Naive thymus-derived CD4-positive, alpha-beta T cell (primary cell): Measurements from ENCODE around the gene TMEM132A. TPM values are rescaled to one million over a fixed set of nuclear protein-coding genes. Genes with fewer than 3 reads are reported as not detected.
A peak's percentile ranks its signal among the peaks of the same experiment; 100 is the strongest.

Experiments used
- ATAC-seq: fragments of 150-1000 bp; cut with Tn5 transposase; 2 replicates; pipeline ENCODE4 v1.10.0; 2021; ENCODE audit warnings: mild to moderate bottlenecking, moderate library complexity
- CTCF ChIA-PET: fragments of 350-600 bp; sonication (Branson Sonifier 250); formaldehyde crosslinking; loops from one replicate; lab custom pipeline; 2021; ENCODE audit warnings: antibody characterized with exemption; lab: Charles Lee
- POLR2A ChIA-PET: fragments of 350-600 bp; sonication (Branson Sonifier 250); formaldehyde crosslinking; loops from one replicate; lab custom pipeline; 2021; ENCODE audit warnings: antibody characterized with exemption, inconsistent platforms; lab: Charles Lee
- DNase-seq, 9 donors: peaks; one replicate each; pipeline versions ENCODE4 v3.0.0 to v3.0.0-alpha.2; 2020 to 2022; ENCODE audit warnings: mixed read lengths in 1 of 9
- H3K27ac ChIP-seq: one replicate; pipeline ENCODE4 v1.7.0; 2013; ENCODE audit warnings: mild to moderate bottlenecking, low read depth, low read length, moderate library complexity
- H3K27me3 ChIP-seq, 2 donors: one replicate each; pipeline ENCODE4 v1.7.0; 2013; ENCODE audit warnings: low read length in 2 of 2, mild to moderate bottlenecking in 2 of 2, moderate library complexity in 2 of 2; ENCODE audit not compliant: control insufficient read depth in 2 of 2, insufficient read depth in 2 of 2
- H3K36me3 ChIP-seq, 3 experiments: 1 replicate in 2 of 3; 2 replicates in 1 of 3; pipeline ENCODE4 v1.7.0; 2013; ENCODE audit warnings: low read length in 3 of 3, mild to moderate bottlenecking in 3 of 3, moderate library complexity in 1 of 3; ENCODE audit not compliant: insufficient read depth in 3 of 3, control insufficient read depth in 2 of 3
- H3K4me1 ChIP-seq, 2 donors: one replicate each; pipeline ENCODE4 v1.7.0; 2013; ENCODE audit warnings: low read length in 2 of 2, mild to moderate bottlenecking in 2 of 2, moderate library complexity in 1 of 2; ENCODE audit not compliant: control insufficient read depth in 2 of 2, insufficient read depth in 2 of 2
- H3K4me3 ChIP-seq: 2 replicates; pipeline ENCODE4 v1.7.0; 2013; ENCODE audit warnings: mild to moderate bottlenecking, low read length
- H3K9me3 ChIP-seq, 3 experiments: 1 replicate in 2 of 3; 2 replicates in 1 of 3; pipeline ENCODE4 v1.7.0; 2013; ENCODE audit warnings: low read length in 3 of 3; ENCODE audit not compliant: control insufficient read depth in 2 of 3
- H3K27ac Mint-ChIP-seq, 9 donors: one replicate each; pipeline ENCODE4 v1.8.0; 2020 to 2022; ENCODE audit warnings: mixed read lengths in 9 of 9, mild to moderate bottlenecking in 8 of 9, moderate library complexity in 5 of 9, inconsistent platforms in 2 of 9
- H3K27me3 Mint-ChIP-seq, 5 donors: one replicate each; pipeline ENCODE4 v1.8.0; 2021 to 2022; ENCODE audit warnings: mixed read lengths in 5 of 5, mild to moderate bottlenecking in 1 of 5
- H3K36me3 Mint-ChIP-seq, 5 donors: one replicate each; pipeline ENCODE4 v1.8.0; 2020 to 2022; ENCODE audit warnings: mixed read lengths in 5 of 5, mild to moderate bottlenecking in 3 of 5, inconsistent platforms in 1 of 5
- H3K4me1 Mint-ChIP-seq, 7 donors: one replicate each; pipeline ENCODE4 v1.8.0; 2020 to 2022; ENCODE audit warnings: mixed read lengths in 7 of 7, mild to moderate bottlenecking in 3 of 7, inconsistent platforms in 1 of 7
- H3K4me3 Mint-ChIP-seq, 10 donors: one replicate each; pipeline ENCODE4 v1.8.0; 2020 to 2022; ENCODE audit warnings: mild to moderate bottlenecking in 10 of 10, mixed read lengths in 10 of 10, moderate library complexity in 6 of 10, inconsistent platforms in 2 of 10
- H3K9me3 Mint-ChIP-seq, 11 donors: one replicate each; pipeline ENCODE4 v1.8.0; 2020 to 2022; ENCODE audit warnings: mixed read lengths in 11 of 11, mild to moderate bottlenecking in 4 of 11, inconsistent platforms in 1 of 11, moderate library complexity in 1 of 11
- intact Hi-C, 2 donors: fragments of 100-400 bp; cut with micrococcal nuclease; formaldehyde crosslinking; loops; one replicate each; pipeline ENCODE4 v1.15.1; 2023
- polyA plus RNA-seq, 2 donors: library from polyadenylated mRNA; unstranded; fragments of 300-500 nt; fragmentation: Illumina TruSeq; gene quantifications; one replicate each; pipeline ENCODE4 v1.2.3, GENCODE V29; 2021
- total RNA-seq, 6 experiments: library from RNA in 5 of 6; stranded (reverse) in 5 of 6; gene quantifications; 1 replicate in 5 of 6; 2 replicates in 1 of 6; pipeline ENCODE4 v1.2.3 and lab custom pipeline; 2021 to 2026

TMEM132A gene
- total and polyA plus RNA-seq, 7 experiments from 2014 or later, result 0.57 to 0.58 TPM; not detected in 5

DNA sequence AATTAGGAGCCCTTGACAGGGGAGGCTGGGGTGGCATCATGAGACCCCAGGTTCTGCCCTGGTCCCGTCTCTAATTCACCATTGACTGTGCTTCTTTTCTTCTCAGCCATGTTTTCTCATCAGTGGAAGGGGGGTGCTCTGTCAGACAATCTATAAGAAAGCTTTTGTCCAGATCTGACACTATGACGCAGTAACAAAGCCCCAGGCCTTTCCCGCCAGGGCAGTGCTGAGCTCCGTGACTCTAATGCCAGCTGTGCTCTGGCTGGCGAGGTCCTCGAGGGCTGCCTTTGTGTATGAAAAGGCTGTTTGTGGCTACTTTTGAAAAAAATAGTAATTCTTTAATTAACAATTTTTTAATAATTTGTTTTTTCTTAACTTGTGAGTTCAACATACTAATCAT, 50.5 kb downstream of the TMEM132A start:
- ChIA-PET CTCF (interaction anchor here (1.0 to 1.2 kb wide), 2 partner anchors 30 to 106 kb away, joined by 4 read pairs; no protein-coding TSS in a partner anchor), POLR2A (interaction anchor here (0.8 to 1.5 kb wide), 4 partner anchors 55 to 128 kb away, joined by 3 to 4 read pairs (median 4); no protein-coding TSS in a partner anchor)
- peak overlapping the region; percentile 92 to 98 (median 96) for H3K4me3 Mint-ChIP-seq
- H3K9me3 Mint-ChIP-seq, result peaks cover 0 to 1% (median 0%) of the 10 kb centered on the region in 11 donors
- peaks cover 33 to 65% (median 59%) of the 10 kb centered on the region in 7 donors for H3K4me1 Mint-ChIP-seq
- intact Hi-C loops, result no loop called here
- H3K27me3 ChIP-seq, result no peaks in the 10 kb centered on the region
- peaks cover 5 to 52% (median 40%) of the 10 kb centered on the region in 5 donors for H3K36me3 Mint-ChIP-seq
- H3K4me1 ChIP-seq, result peaks cover 56 to 59% of the 10 kb centered on the region in 2 donors
- peak overlapping the region; percentile 83 for H3K4me3 ChIP-seq
- H3K27ac Mint-ChIP-seq, result peak overlapping the region; percentile 91 to 99 (median 96)
- peaks cover 0 to 38% (median 4%) of the 10 kb centered on the region in 3 experiments for H3K36me3 ChIP-seq
- DNase-seq (no peak), ATAC-seq (no peak)
- H3K9me3 ChIP-seq, result no peaks in the 10 kb centered on the region
- peak overlapping the region; percentile 96 for H3K27ac ChIP-seq
- no peaks in the 10 kb centered on the region for H3K27me3 Mint-ChIP-seq

GRCh38 chr11:60977224-60977623, 53.0 kb downstream of the TMEM132A start:
- H3K27ac ChIP-seq, result peak overlapping the region; percentile 96
- H3K4me1 Mint-ChIP-seq, result peaks cover 27 to 73% (median 65%) of the 10 kb centered on the region in 7 donors
- H3K27me3 Mint-ChIP-seq, result no peaks in the 10 kb centered on the region
- ATAC-seq (no peak), DNase-seq (no peak)
- H3K27me3 ChIP-seq, result no peaks in the 10 kb centered on the region
- peak overlapping the region; percentile 38 for H3K4me3 ChIP-seq
- ChIA-PET CTCF (interaction anchor here (0.7 to 1.3 kb wide), 4 partner anchors 10 to 75 kb away, joined by 3 to 4 read pairs (median 4); no protein-coding TSS in a partner anchor), POLR2A (interaction anchor here (0.6 to 1.7 kb wide), 10 partner anchors 27 to 139 kb away, joined by 3 to 6 read pairs (median 3); no protein-coding TSS in a partner anchor)
- H3K4me1 ChIP-seq, result peaks cover 64 to 68% of the 10 kb centered on the region in 2 donors
- H3K36me3 Mint-ChIP-seq, result peaks cover 5 to 62% (median 41%) of the 10 kb centered on the region in 5 donors
- H3K9me3 Mint-ChIP-seq, result peaks cover 0 to 2% (median 0%) of the 10 kb centered on the region in 11 donors
- peak overlapping the region; percentile 79 to 98 (median 89) for H3K4me3 Mint-ChIP-seq
- peaks cover 7 to 43% (median 7%) of the 10 kb centered on the region in 3 experiments for H3K36me3 ChIP-seq
- no peaks in the 10 kb centered on the region for H3K9me3 ChIP-seq
- H3K27ac Mint-ChIP-seq, result peak overlapping the region; percentile 91 to 100 (median 94)
- intact Hi-C loops, result no loop called here

- H3K4me1 Mint-ChIP-seq, result peaks cover 30 to 79% (median 71%) of the 10 kb centered on the region in 7 donors
- CTCF ChIA-PET, result no interaction called here
- peak overlapping the region; percentile 79 to 98 (median 89) for H3K4me3 Mint-ChIP-seq
- DNase-seq (no peak), ATAC-seq (no peak)
- POLR2A ChIA-PET, result interaction anchor here (1.0 to 1.9 kb wide), 7 partner anchors 64 to 145 kb away, joined by 3 to 8 read pairs (median 5); no protein-coding TSS in a partner anchor
- intact Hi-C loops, result loop anchor here (1.0 to 2.0 kb wide), 3 partner anchors 8 to 71 kb away; no protein-coding TSS in a partner anchor
- peaks cover 0 to 2% (median 0%) of the 10 kb centered on the region in 11 donors for H3K9me3 Mint-ChIP-seq
- peak overlapping the region; percentile 96 for H3K27ac ChIP-seq
- peak overlapping the region; percentile 48 for H3K4me3 ChIP-seq
- H3K27ac Mint-ChIP-seq, result peak overlapping the region; percentile 91 to 100 (median 94)
- no peaks in the 10 kb centered on the region for H3K27me3 Mint-ChIP-seq
- peaks cover 7 to 37% (median 7%) of the 10 kb centered on the region in 3 experiments for H3K36me3 ChIP-seq
- no peaks in the 10 kb centered on the region for H3K27me3 ChIP-seq
- H3K4me1 ChIP-seq, result peaks cover 64 to 74% of the 10 kb centered on the region in 2 donors
- no peaks in the 10 kb centered on the region for H3K9me3 ChIP-seq
- peaks cover 5 to 63% (median 41%) of the 10 kb centered on the region in 5 donors for H3K36me3 Mint-ChIP-seq
These were observed 53.6 kb downstream of the TMEM132A start for GRCh38 chr11:60977836-60978235.

- H3K4me3 ChIP-seq, result peak overlapping the region; percentile 48
- peaks cover 34 to 87% (median 80%) of the 10 kb centered on the region in 7 donors for H3K4me1 Mint-ChIP-seq
These were observed 54.5 kb downstream of the TMEM132A start for GRCh38 chr11:60978546-60979380.

DNA sequence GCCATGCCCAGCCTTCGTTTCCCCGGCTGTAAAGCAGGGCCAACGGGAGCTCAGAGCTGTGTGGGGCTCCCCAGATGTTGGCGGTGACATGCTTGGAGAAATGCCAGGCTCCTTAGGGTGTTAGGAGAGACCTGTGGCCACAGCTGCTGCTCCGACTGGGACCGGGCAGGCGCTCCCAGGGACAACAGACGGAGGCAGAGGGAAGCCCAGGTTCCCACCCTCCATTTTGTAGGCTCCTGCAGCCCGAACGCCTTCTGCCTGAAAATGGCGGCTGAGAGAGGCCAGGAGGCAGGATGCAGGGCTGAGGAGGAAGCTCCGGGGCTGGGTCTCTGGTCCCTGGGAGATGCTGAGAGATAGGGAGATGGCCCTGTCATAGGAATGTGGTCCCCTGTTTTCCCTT, 57.3 kb downstream of the TMEM132A start:
- peaks cover 46 to 100% (median 93%) of the 10 kb centered on the region in 7 donors for H3K4me1 Mint-ChIP-seq
- no peak for DNase-seq

More at GRCh38 chr11:60978546-60979380, 54.5 kb downstream of the TMEM132A start:
- Mint-ChIP-seq H3K4me3 (peak overlapping the region; percentile 80 to 93 (median 86)), H3K9me3 (peaks cover 0 to 2% (median 0%) of the 10 kb centered on the region in 11 donors), H3K36me3 (peaks cover 9 to 65% (median 40%) of the 10 kb centered on the region in 5 donors), H3K27me3 (no peaks in the 10 kb centered on the region), H3K27ac (peak overlapping the region; percentile 91 to 100 (median 97))
- Histone ChIP-seq H3K4me1 (peaks cover 64 to 83% of the 10 kb centered on the region in 2 donors), H3K27me3 (no peaks in the 10 kb centered on the region), H3K9me3 (no peaks in the 10 kb centered on the region), H3K27ac (peak overlapping the region; percentile 96), H3K36me3 (peaks cover 7 to 33% (median 7%) of the 10 kb centered on the region in 3 experiments)
- ChIA-PET POLR2A (interaction anchor here (0.7 to 2.8 kb wide), 17 partner anchors 61 to 151 kb away, joined by 3 to 14 read pairs (median 4); no protein-coding TSS in a partner anchor), CTCF (interaction anchor here (0.8 to 2.0 kb wide), 2 partner anchors 10 to 40 kb away, joined by 3 to 7 read pairs; no protein-coding TSS in a partner anchor)
- intact Hi-C loops, result loop anchor here (1.0 to 2.0 kb wide), 3 partner anchors 8 to 70 kb away; no protein-coding TSS in a partner anchor
- DNase-seq (peak in 2 of 9 donors; percentile 56 to 79), ATAC-seq (peak; percentile 40)

More for the DNA sequence above, 57.3 kb downstream of the TMEM132A start:
- Mint-ChIP-seq H3K27ac (peak overlapping the region; percentile 91 to 100 (median 99)), H3K4me3 (peak overlapping the region; percentile 69 to 93 (median 85)), H3K9me3 (peaks cover 0 to 2% (median 0%) of the 10 kb centered on the region in 11 donors), H3K27me3 (no peaks in the 10 kb centered on the region), H3K36me3 (peaks cover 17 to 67% (median 44%) of the 10 kb centered on the region in 5 donors)
- H3K4me3 ChIP-seq, result peak overlapping the region; percentile 18
- peak overlapping the region; percentile 96 for H3K27ac ChIP-seq
- ChIA-PET CTCF (interaction anchor here (0.6 to 1.0 kb wide), 6 partner anchors 17 to 130 kb away, joined by 3 to 4 read pairs (median 3); no protein-coding TSS in a partner anchor), POLR2A (interaction anchor here (0.7 to 2.2 kb wide), 15 partner anchors 41 to 130 kb away, joined by 3 to 12 read pairs (median 4); no protein-coding TSS in a partner anchor)
- H3K27me3 ChIP-seq, result no peaks in the 10 kb centered on the region
- H3K4me1 ChIP-seq, result peaks cover 75 to 95% of the 10 kb centered on the region in 2 donors
- peaks cover 7 to 30% (median 7%) of the 10 kb centered on the region in 3 experiments for H3K36me3 ChIP-seq
- no peaks in the 10 kb centered on the region for H3K9me3 ChIP-seq
- no peak for ATAC-seq
- intact Hi-C loops, result loop anchor here in 1 of 2 donors (10.0 kb wide), 1 partner anchor 1573 kb away; no protein-coding TSS in a partner anchor
